GM12864 (cell line): Measurements from ENCODE around the gene GDF11.
A peak's percentile ranks its signal among the peaks of the same experiment; 100 is the strongest.

Experiments
- DNase-seq: peaks from one replicate; pipeline ENCODE4 v3.0.0-alpha.2; 2011; ENCODE audit warnings: low read depth
- H3K4me3 ChIP-seq: 2 replicates; pipeline ENCODE4 v1.5.1; 2011; ENCODE audit warnings: mild to moderate bottlenecking, low read depth, low read length, control low read depth
- TF ChIP-seq, protein P1 (sequence below): IDR thresholded peaks from 2 replicates; pipeline ENCODE4 v1.5.1; 2011; ENCODE audit warnings: low read depth, mild to moderate bottlenecking, moderate library complexity, low read length, control low read depth, inconsistent platforms; ENCODE audit errors: missing control alignments

The GDF11 gene

DNA sequence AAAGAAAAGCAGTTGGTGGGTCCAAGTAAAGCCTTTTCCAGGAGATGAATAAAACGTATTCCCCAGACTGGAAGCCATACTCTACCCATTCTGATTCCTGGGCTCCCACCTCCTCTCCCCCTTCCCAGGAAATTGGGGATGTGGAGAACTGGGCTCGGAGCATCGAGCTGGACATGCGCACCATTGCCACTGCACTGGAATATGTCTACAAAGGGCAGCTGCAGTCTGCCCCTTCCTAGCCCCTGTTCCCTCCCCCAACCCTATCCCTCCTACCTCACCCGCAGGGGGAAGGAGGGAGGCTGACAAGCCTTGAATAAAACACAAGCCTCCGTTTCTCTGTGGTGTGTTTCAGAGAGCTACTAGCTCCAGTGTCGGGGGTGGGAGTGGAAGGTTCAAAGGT lies 23.6 kb upstream of the GDF11 start:
- no peak for DNase-seq
- no peak overlapping the region for H3K4me3 ChIP-seq
- TF ChIP-seq, protein P1, sequence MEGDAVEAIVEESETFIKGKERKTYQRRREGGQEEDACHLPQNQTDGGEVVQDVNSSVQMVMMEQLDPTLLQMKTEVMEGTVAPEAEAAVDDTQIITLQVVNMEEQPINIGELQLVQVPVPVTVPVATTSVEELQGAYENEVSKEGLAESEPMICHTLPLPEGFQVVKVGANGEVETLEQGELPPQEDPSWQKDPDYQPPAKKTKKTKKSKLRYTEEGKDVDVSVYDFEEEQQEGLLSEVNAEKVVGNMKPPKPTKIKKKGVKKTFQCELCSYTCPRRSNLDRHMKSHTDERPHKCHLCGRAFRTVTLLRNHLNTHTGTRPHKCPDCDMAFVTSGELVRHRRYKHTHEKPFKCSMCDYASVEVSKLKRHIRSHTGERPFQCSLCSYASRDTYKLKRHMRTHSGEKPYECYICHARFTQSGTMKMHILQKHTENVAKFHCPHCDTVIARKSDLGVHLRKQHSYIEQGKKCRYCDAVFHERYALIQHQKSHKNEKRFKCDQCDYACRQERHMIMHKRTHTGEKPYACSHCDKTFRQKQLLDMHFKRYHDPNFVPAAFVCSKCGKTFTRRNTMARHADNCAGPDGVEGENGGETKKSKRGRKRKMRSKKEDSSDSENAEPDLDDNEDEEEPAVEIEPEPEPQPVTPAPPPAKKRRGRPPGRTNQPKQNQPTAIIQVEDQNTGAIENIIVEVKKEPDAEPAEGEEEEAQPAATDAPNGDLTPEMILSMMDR = no peak

DNA sequence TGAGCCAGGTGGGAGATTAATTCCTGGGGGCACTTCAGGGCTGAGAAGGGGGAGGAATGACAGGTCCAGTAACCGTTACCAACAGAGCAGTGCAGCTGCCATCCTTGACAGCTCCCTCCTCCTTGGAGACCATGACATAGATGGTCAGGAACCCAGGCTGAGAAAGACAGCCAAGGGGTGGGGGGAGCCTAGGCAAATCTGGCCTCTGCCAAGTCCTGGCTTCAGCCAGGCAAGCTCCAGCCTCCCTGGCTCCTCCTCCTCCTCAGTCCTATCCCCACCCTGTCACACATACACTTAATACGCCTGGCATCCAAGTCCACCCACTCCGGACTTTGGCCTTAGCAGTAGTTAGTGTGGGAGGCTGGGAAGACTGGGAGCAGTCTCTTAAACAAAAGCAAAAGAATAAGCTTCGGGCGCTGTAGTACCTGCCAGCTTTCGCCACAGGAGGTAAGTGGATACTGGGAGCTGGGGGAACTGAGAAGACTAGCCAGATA lies 22.8 kb upstream of the GDF11 start, which contains the start of gene RDH5:
TSS of gene RDH5 (plus strand) at position 323 of the 494 bp plus-strand sequence. CDS start 792 bp downstream, outside the sequence.
- no peak for DNase-seq
- TF ChIP-seq, protein P1 = no peak

DNA sequence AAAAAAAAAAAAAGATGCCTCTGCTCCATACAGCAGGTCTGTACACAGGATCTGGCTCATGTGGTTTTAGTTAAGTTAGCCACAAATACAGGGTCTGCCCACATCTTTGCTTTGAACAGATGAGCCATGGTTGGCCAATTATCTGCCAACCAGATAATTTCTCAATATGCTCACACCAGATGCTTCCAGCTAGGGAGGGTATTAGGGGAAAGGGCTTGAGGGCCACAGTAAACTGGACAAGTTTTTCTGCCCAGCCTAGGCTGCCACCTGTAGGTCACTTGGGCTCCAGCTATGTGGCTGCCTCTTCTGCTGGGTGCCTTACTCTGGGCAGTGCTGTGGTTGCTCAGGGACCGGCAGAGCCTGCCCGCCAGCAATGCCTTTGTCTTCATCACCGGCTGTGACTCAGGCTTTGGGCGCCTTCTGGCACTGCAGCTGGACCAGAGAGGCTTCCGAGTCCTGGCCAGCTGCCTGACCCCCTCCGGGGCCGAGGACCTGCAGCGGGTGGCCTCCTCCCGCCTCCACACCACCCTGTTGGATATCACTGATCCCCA lies 22.0 kb upstream of the GDF11 start:
- no peak overlapping the region for H3K4me3 ChIP-seq
- no peak for DNase-seq
- TF ChIP-seq, protein P1 = peak; percentile 48

More for the DNA sequence above, 22.8 kb upstream of the GDF11 start, which contains the start of gene RDH5:
- no peak within 1 kb of the TSS for H3K4me3 ChIP-seq

DNA sequence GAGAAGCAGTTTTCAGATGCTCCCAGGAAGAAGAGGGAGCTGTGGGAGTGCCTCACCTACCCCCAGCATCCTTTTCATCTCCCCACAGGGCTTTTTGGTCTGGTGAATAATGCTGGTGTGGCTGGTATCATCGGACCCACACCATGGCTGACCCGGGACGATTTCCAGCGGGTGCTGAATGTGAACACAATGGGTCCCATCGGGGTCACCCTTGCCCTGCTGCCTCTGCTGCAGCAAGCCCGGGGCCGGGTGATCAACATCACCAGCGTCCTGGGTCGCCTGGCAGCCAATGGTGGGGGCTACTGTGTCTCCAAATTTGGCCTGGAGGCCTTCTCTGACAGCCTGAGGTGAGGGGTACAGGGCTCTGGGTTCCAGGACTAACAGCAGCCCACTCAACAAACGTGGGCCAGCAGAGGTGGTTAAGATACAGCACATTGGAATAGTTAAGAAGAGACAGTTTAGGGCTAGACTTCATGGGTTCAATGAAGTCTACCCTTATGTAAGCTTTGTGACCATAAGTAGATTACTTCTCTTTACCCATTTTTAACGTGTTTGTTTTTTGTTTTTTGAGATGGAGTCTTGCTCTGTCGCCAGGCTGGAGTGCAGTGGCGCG lies 21.2 kb upstream of the GDF11 start:
- TF ChIP-seq, protein P1 = no peak
- H3K4me3 ChIP-seq = no peak overlapping the region
- no peak for DNase-seq

DNA sequence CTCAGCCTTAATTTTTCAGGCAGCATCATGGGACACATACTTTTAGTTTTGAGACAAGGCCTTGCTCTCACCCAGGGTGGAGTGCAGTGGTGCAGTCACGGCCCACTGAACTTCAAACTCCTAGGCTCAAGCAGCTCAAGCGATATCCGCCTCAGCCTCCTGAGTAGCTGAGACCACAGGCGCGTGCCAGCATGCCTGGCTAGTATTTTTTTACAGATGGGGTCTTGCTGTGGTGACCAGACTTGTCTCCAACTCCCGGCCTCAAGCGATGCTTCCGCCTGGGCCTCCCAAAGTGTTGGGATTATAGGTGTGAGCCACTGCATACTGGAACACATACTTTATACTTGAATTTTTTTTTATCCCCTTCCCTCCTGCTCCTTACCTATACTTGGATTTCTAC lies 20.0 kb upstream of the GDF11 start:
- H3K4me3 ChIP-seq = no peak overlapping the region
- DNase-seq = no peak
- TF ChIP-seq, protein P1 = no peak

DNA sequence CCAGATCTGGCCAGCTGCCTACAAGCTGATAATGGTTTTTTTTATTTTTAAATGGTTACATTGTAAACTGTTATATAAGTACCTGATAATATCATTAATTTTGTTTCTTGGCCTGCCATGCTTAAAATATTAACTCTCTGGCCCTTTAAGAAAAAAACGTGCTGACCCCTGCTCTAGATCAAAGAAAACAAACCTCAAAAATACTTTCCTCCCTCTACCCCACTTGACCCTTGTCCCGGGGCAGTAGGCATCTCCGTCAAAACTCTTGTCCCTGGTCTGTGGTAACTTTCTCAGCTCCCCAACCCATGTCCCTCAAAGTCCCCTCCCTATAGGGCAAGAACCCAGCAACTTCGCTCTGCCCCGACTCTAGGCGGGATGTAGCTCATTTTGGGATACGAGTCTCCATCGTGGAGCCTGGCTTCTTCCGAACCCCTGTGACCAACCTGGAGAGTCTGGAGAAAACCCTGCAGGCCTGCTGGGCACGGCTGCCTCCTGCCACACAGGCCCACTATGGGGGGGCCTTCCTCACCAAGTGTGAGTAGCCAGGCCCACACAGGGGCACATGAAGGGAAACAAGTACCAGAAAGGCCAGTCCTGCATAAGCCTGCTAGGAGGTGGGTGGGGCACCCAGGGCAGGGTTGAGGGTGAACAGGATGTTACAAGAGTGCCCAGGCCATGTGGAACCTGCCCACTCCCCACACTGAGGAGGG lies 19.3 kb upstream of the GDF11 start:
- no peak overlapping the region for H3K4me3 ChIP-seq
- TF ChIP-seq, protein P1 = no peak
- no peak for DNase-seq
